HG02884 (cell line): ENCODE data around the gene DNAJC4.
A peak's percentile ranks its signal among the peaks of the same experiment; 100 is the strongest.

Source experiments
- ATAC-seq: cut with Tn5 transposase; IDR thresholded peaks from one replicate; pipeline ENCODE4 v1.9.1; 2021; ENCODE audit warnings: mild to moderate bottlenecking, moderate library complexity; ENCODE audit not compliant: unreplicated experiment

Gene DNAJC4

DNA sequence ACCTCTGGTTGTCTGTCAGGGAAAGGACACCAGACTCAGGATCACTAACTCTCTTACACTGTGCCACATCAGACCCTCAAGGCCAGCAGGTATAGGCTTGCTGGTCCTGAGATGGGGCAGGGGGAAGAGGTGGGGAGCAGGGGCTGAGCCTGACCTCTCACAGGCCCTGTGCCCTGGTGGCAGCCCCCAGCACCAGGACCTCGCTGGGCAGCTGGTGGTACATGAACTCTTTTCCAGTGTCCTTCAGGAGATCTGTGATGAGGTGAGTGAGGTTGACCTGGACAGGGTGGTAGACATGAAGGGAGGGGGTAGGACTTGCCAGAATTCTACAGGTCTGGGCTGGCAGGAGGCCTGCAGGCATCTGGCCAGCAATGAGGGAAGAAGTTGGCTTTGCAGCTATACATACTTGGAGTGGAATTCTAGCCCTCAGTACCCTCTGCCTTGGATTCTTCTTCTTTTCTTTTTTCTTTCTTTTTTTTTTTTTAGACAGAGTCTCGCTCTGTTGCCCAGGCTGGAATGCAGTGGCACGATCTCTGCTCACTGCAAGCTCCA is 2.9 kb upstream of the DNAJC4 start:
- no peak for ATAC-seq

DNA sequence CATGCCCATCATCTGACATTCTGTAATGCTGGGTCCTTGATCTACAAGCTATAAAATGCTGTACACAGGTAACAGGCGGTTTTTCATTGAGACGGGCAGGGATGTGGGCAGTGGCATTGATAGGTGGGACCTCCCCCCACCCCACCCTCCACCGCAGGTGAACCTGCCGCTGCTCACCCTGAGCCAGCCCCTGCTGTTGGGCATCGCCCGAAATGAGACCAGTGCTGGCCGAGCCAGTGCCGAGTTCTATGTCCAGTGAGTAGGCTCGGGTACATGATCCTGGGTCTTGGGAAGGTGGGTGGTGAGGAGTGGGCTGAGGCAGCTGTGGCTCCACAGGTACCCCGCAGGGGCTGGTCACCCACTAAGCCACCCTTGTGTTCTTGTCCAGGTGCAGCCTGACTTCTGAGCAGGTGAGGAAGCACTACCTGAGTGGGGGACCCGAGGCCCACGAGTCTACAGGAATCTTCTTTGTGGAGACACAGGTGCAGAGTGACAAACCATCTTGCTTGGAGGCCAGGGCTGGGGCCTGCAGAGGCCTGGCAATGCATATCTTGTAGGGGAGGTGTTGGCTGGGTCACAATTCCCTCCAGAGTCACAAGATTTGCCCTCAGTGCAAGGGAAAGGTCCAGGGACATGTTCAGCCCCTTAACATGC is 1.1 kb upstream of the DNAJC4 start:
- ATAC-seq, result no peak

DNA sequence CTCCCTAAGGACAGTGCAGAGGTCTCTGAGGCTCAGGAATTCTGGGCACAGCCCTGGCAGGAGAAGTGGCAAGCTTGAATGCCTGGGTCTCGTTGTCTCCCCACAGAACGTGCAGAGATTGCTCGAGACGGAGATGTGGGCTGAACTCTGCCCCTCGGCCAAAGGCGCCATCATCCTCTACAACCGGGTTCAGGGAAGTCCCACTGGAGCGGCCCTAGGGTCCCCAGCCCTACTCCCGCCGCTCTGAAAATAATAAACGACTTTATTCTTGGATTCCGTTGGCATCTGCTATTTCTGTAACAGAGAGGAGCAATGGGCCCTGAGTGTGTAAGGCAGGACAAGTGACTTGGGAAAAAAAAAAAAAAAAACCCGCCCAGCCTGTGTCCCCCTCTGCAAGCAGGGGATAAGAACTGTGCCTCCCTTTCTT is 591 bp upstream of the DNAJC4 start:
- no peak for ATAC-seq

GRCh38 chr11:64230985-64231365 is 627 bp downstream of the DNAJC4 start:
- no peak for ATAC-seq

- no peak for ATAC-seq
Measured at GRCh38 chr11:64231546-64231945, 1.2 kb downstream of the DNAJC4 start.

GRCh38 chr11:64232182-64232966 is 2.0 kb downstream of the DNAJC4 start:
- ATAC-seq, result no peak

DNA sequence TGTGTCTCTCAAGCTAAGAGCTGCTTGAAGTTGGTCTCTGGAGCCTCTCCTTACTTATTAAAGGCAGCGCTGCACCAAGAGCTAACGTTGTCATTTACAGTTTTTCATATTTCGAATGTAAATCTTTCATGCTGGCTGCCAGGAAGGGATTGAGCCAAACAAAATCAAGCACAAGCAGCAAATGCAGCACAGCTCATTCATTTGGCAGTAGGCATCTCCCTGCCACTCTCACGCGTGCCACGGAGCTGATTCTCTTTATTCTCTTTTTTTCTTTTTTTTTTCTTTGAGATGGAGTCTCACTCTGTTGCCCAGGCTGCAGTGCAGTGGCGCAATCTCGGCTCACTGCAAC is 2.6 kb downstream of the DNAJC4 start:
- ATAC-seq, result no peak

GRCh38 chr11:64233913-64234586 is 3.7 kb downstream of the DNAJC4 start, which contains the start of gene VEGFB:
VEGFB (plus strand) TSS chr11:64234584; CDS start chr11:64234834, 250 bp downstream.
- peak; percentile 41 for ATAC-seq

- ATAC-seq, result no peak
Measured at GRCh38 chr11:64234647-64235379, 4.5 kb downstream of the DNAJC4 start.

GRCh38 chr11:64235437-64236161 is 5.3 kb downstream of the DNAJC4 start:
- no peak for ATAC-seq

- ATAC-seq, result no peak
Measured at GRCh38 chr11:64237484-64237951, 7.2 kb downstream of the DNAJC4 start.

DNA sequence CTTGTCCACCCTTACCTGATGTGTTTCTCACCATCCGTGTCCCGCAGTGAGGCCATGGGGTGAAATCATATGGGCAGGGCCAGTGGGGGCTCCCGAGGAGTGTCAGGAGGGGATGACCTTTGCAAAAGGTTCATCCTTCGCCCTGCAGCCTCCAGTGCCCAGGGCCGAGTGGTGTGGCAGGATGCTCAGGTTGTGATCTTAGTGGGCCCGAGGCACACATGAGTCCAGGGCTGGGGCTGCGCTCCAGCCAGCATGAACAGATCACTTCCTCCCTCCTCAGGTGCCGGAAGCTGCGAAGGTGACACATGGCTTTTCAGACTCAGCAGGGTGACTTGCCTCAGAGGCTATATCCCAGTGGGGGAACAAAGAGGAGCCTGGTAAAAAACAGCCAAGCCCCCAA is 7.7 kb downstream of the DNAJC4 start:
- ATAC-seq, result no peak

- ATAC-seq, result no peak
Measured at GRCh38 chr11:64238999-64239398, 8.7 kb downstream of the DNAJC4 start.

DNA sequence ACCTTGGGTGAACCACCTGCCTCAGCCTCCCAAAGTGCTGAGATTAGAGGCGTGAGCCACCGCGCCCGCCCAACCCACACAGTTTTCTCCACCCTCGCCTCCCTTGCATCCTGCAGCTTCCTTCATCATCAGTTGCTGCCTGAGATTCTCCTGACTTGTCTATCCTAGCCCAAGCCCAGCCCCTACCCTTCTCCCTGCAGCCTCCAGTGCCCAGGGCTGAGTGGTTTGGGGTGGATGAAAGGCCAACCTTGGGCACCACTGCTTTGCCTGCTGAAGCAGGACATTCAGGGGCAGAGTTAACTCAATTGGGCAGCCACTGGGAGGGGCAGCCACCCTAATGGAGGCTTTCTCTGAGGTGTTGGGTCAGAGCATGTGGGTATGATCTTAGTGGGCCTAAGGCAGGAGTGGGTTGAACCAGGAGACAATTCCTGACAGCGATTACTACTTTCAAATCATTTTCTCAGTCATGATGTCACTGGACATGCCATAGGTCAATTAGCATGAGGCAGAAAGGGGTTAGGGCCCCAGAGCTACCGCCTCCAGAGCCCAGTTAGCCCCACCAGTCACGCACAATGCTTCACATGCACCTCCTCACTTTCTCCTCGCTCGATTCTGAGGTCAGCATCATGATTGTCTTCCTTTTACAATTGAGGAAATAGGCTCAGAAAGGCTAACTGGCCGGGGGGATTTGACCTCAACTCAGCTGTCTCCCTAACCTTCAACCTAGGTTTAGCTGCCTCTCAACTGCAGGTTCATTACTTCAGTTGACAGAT is 9.5 kb downstream of the DNAJC4 start:
- peak; percentile 8 for ATAC-seq

GRCh38 chr11:64240435-64241240 is 10.3 kb downstream of the DNAJC4 start, which contains the start of gene FKBP2:
FKBP2 (plus strand) TSS chr11:64241095; CDS start chr11:64242388, 1,293 bp downstream.
- ATAC-seq, result peak; percentile 52

DNA sequence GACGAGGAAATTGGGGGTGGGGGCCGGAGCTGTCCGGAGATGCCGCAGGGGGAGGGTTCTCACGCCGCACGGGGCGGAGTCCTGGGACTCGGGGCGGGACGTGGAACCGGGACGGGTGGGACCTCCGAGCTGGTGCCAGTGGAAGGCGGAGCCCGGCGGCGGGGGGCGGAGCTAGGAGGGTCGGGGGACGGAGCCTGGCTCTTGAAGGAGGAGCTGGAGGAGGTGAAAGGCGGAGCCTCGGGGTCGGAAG is 10.8 kb downstream of the DNAJC4 start:
- peak; percentile 56 for ATAC-seq

GRCh38 chr11:64241491-64242374 is 11.4 kb downstream of the DNAJC4 start:
- ATAC-seq, result peak; percentile 48
